Measurements from ENCODE around the gene CROCC2. TPM values are rescaled to one million over a fixed set of nuclear protein-coding genes. Genes with fewer than 3 reads are reported as not detected.

CROCC2 gene
- total RNA-seq, 1 experiment from 2014 or later, result not detected

DNA sequence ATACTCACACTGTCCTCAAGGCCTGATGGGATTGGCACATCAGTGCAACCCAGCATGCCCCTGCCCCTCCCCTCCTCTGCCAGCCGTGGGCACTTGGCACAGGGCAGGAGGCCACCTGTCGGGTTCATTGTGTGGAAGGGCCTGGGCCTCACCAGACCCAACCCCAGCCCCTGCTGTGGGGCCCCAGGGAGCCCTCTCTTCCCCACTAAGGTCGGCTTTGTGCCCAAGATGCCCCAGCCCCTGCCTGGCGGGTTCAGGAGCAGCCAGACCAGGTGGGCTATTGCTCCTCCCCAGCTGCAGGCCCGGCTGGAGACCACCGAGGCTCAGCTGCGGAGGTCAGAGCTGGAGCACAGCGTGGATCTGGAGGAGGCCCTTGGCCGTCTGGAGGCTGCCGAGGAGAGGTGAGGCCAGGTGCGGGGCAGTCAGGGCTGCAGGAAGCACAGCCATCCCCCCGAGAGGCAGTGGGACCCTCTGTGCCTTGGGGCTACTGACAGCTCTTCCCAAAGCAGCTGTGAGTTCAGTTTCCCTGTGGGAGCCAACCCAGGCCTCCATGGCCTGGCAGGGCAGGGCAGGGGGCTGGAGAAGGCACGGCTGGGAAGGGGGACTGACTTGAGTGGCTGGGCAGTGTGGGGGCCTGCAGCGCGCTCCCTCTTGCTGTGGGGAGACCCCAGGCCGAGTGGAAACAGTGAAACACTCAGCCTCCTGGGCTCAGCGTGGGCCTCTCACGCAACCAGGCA lies 16.3 kb downstream of the CROCC2 start:
- no peak for TF ChIP-seq SIN3A (IDR thresholded peaks at IDR 0.05; ENCODE audit: low read depth)
- TF ChIP-seq ZFX (IDR thresholded peaks at IDR 0.05), result no peak
- TF ChIP-seq EZH2phosphoT487 (IDR thresholded peaks at IDR 0.05; ENCODE audit: borderline replicate concordance), result no peak
- TF ChIP-seq MAX (IDR thresholded peaks at IDR 0.05), result no peak
- no peak for TF ChIP-seq JUND (IDR thresholded peaks at IDR 0.05)
- no peak for TF ChIP-seq SRF (IDR thresholded peaks at IDR 0.05; ENCODE audit: low read depth)
- TF ChIP-seq TCF7L2 (IDR thresholded peaks at IDR 0.05; ENCODE audit: borderline replicate concordance, extremely low read depth, insufficient read depth, insufficient read length), result no peak
- TF ChIP-seq SP1 (IDR thresholded peaks at IDR 0.05; ENCODE audit: low read depth), result no peak
- no peak for TF ChIP-seq RAD21 (IDR thresholded peaks at IDR 0.05; ENCODE audit: low read depth)
- no peaks in the 10 kb centered on the region for H3K36me3 ChIP-seq (ENCODE audit: control insufficient read depth in 1 of 2, insufficient read depth in 2 of 2, low read length in 2 of 2)
- H3K27ac ChIP-seq (ENCODE audit: low read depth, low read length), result no peak overlapping the region
- DNase-seq (ENCODE audit: low read depth, low spot score) (no peak), ATAC-seq (no peak)
- H4K20me1 ChIP-seq (ENCODE audit: insufficient read depth), result no peaks in the 10 kb centered on the region
- H3K4me2 ChIP-seq (ENCODE audit: low read length), result peak overlapping the region; percentile 33; the same call in 1 of the 2 replicates
- RAD21 ChIA-PET (ENCODE audit: low non-redundant PET in 1 of 2, low total read pairs in 2 of 2, uncharacterized antibody in 2 of 2, unreplicated experiment in 2 of 2), result no interaction called here
- no peaks in the 10 kb centered on the region for H3K9me2 ChIP-seq (ENCODE audit: insufficient read depth)
- no peak overlapping the region for H3K4me3 ChIP-seq (replicated peaks in 1 of 2; ENCODE audit: low read depth in 1 of 2, low read length in 2 of 2)
- H3K9me3 ChIP-seq (ENCODE audit: control insufficient read depth in 1 of 2, insufficient read depth in 1 of 2, low read depth in 1 of 2, low read length in 2 of 2), result no peaks in the 10 kb centered on the region
- no peak overlapping the region for H2AFZ ChIP-seq (ENCODE audit: low read depth, low read length, poor library complexity, severe bottlenecking)
- CTCF ChIA-PET, result interaction anchor here (0.9 kb wide), 1 partner anchor 9 kb away, joined by 3 read pairs; no protein-coding TSS in a partner anchor
- no peaks in the 10 kb centered on the region for H3K27me3 ChIP-seq (ENCODE audit: insufficient read depth, low read length)
- intact Hi-C loops (cut with micrococcal nuclease), result no loop called here
- H3K79me2 ChIP-seq (ENCODE audit: insufficient read depth, low read length), result no peaks in the 10 kb centered on the region
- H3K9ac ChIP-seq (ENCODE audit: low read length), result no peak overlapping the region
- POLR2A ChIA-PET, result no interaction called here
- peaks cover 5 to 17% of the 10 kb centered on the region in 2 experiments; a peak in 3 of 4 replicates for H3K4me1 ChIP-seq (ENCODE audit: control insufficient read depth in 1 of 2, insufficient read depth in 2 of 2, low read length in 2 of 2)
- no TSS peak for BruUV-seq (replicated peaks)

GRCh38 chr2:240922982-240923537 lies 16.9 kb downstream of the CROCC2 start:
- Histone ChIP-seq H4K20me1 (ENCODE audit: insufficient read depth) (no peaks in the 10 kb centered on the region), H3K4me1 (ENCODE audit: control insufficient read depth in 1 of 2, insufficient read depth in 2 of 2, low read length in 2 of 2) (peaks cover 5 to 17% of the 10 kb centered on the region in 2 experiments; a peak in 3 of 4 replicates), H3K36me3 (ENCODE audit: control insufficient read depth in 1 of 2, insufficient read depth in 2 of 2, low read length in 2 of 2) (no peaks in the 10 kb centered on the region), H2AFZ (ENCODE audit: low read depth, low read length, poor library complexity, severe bottlenecking) (no peak overlapping the region), H3K27me3 (ENCODE audit: insufficient read depth, low read length) (no peaks in the 10 kb centered on the region), H3K4me3 (replicated peaks in 1 of 2; ENCODE audit: low read depth in 1 of 2, low read length in 2 of 2) (no peak overlapping the region), H3K79me2 (ENCODE audit: insufficient read depth, low read length) (no peaks in the 10 kb centered on the region), H3K9me3 (ENCODE audit: control insufficient read depth in 1 of 2, insufficient read depth in 1 of 2, low read depth in 1 of 2, low read length in 2 of 2) (no peaks in the 10 kb centered on the region), H3K9me2 (ENCODE audit: insufficient read depth) (no peaks in the 10 kb centered on the region), H3K27ac (ENCODE audit: low read depth, low read length) (no peak overlapping the region), H3K4me2 (ENCODE audit: low read length) (no peak overlapping the region), H3K9ac (ENCODE audit: low read length) (no peak overlapping the region)
- ChIA-PET POLR2A (no interaction called here), RAD21 (ENCODE audit: low non-redundant PET in 1 of 2, low total read pairs in 2 of 2, uncharacterized antibody in 2 of 2, unreplicated experiment in 2 of 2) (no interaction called here), CTCF (no interaction called here)
- ATAC-seq (no peak), DNase-seq (ENCODE audit: low read depth, low spot score) (no peak)
- no TSS peak for BruUV-seq (replicated peaks)
- intact Hi-C loops (cut with micrococcal nuclease), result no loop called here
- TF ChIP-seq RAD21 (IDR thresholded peaks at IDR 0.05; ENCODE audit: low read depth) (no peak), ZNF274 (IDR thresholded peaks at IDR 0.05; ENCODE audit: low read depth, low read length) (no peak), EZH2phosphoT487 (IDR thresholded peaks at IDR 0.05; ENCODE audit: borderline replicate concordance) (no peak), ELF1 (IDR thresholded peaks at IDR 0.05; ENCODE audit: borderline replicate concordance, low read depth) (no peak), SP1 (IDR thresholded peaks at IDR 0.05; ENCODE audit: low read depth) (no peak), YY1 (IDR thresholded peaks at IDR 0.05; ENCODE audit: extremely low read depth, insufficient replicate concordance, low read depth, low read length) (no peak), TCF7L2 (IDR thresholded peaks at IDR 0.05; ENCODE audit: borderline replicate concordance, extremely low read depth, insufficient read depth, insufficient read length) (no peak), CBX3 (IDR thresholded peaks at IDR 0.05; ENCODE audit: low read depth) (no peak)
- TF ChIP-seq, protein P1, sequence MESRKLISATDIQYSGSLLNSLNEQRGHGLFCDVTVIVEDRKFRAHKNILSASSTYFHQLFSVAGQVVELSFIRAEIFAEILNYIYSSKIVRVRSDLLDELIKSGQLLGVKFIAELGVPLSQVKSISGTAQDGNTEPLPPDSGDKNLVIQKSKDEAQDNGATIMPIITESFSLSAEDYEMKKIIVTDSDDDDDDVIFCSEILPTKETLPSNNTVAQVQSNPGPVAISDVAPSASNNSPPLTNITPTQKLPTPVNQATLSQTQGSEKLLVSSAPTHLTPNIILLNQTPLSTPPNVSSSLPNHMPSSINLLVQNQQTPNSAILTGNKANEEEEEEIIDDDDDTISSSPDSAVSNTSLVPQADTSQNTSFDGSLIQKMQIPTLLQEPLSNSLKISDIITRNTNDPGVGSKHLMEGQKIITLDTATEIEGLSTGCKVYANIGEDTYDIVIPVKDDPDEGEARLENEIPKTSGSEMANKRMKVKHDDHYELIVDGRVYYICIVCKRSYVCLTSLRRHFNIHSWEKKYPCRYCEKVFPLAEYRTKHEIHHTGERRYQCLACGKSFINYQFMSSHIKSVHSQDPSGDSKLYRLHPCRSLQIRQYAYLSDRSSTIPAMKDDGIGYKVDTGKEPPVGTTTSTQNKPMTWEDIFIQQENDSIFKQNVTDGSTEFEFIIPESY (IDR thresholded peaks at IDR 0.05; ENCODE audit: extremely low read depth, insufficient replicate concordance, low read length), result no peak
- TF ChIP-seq, protein P2, sequence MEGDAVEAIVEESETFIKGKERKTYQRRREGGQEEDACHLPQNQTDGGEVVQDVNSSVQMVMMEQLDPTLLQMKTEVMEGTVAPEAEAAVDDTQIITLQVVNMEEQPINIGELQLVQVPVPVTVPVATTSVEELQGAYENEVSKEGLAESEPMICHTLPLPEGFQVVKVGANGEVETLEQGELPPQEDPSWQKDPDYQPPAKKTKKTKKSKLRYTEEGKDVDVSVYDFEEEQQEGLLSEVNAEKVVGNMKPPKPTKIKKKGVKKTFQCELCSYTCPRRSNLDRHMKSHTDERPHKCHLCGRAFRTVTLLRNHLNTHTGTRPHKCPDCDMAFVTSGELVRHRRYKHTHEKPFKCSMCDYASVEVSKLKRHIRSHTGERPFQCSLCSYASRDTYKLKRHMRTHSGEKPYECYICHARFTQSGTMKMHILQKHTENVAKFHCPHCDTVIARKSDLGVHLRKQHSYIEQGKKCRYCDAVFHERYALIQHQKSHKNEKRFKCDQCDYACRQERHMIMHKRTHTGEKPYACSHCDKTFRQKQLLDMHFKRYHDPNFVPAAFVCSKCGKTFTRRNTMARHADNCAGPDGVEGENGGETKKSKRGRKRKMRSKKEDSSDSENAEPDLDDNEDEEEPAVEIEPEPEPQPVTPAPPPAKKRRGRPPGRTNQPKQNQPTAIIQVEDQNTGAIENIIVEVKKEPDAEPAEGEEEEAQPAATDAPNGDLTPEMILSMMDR (IDR thresholded peaks at IDR 0.05 in 2 of 3, conservative IDR thresholded peaks at IDR 0.05 in 1 of 3; ENCODE audit: borderline replicate concordance in 1 of 3, insufficient read depth in 1 of 3, low read depth in 2 of 3, low read length in 2 of 3), result no peak
